Transverse colon (tissue), 4 donors: ENCODE data around the gene TMEM266.

Source experiments
- CTCF ChIP-seq, 5 experiments: fragments of 200-600 bp in 3 of 5; fragments of 450-650 bp in 2 of 5; sonication (generic) in 3 of 5; IDR thresholded peaks; 1 replicate in 2 of 5; 2 replicates in 3 of 5; pipeline ENCODE4 v1.5.1; 2016 to 2017; ENCODE audit warnings: antibody characterized with exemption in 5 of 5, inconsistent platforms in 3 of 5, mild to moderate bottlenecking in 2 of 5, moderate library complexity in 1 of 5
- EP300 ChIP-seq: sonication (generic); formaldehyde crosslinking; IDR thresholded peaks from one replicate; pipeline ENCODE4 v1.6.1; 2017; ENCODE audit warnings: antibody characterized with exemption, low read depth
- POLR2A ChIP-seq: fragments of 450-650 bp; IDR thresholded peaks from one replicate; pipeline ENCODE4 v1.6.1; 2016; ENCODE audit warnings: antibody characterized with exemption, mild to moderate bottlenecking, moderate library complexity
- POLR2AphosphoS5 ChIP-seq, 3 donors: sonication (generic); formaldehyde crosslinking; IDR thresholded peaks; one replicate each; pipeline ENCODE4 v1.6.1; 2016; ENCODE audit warnings: antibody characterized with exemption in 3 of 3

DNA sequence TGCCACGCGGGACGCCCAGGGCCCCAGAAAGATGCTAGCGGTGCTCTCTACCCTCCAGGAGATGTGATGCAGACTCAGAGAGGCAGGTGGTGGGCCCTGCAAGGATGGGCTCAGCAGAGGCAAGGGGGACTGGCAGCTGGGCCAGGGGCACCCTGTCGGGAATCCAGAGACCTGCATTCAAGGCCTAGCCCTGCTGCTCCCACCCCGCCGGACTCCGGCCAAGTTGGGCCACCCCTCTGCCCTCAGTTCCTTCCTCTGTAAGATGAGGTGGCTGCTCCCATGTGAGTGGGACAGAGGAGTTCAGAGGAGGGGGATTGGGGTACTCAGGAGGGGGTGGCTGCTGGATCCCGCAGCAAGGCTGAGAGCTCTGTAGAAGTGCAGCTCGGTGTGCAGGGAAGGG, 116.3 kb downstream of the TMEM266 start:
- no peak for TF ChIP-seq POLR2AphosphoS5 (IDR thresholded peaks at IDR 0.05)
- no peak for TF ChIP-seq CTCF (IDR thresholded peaks at IDR 0.05)
- no peak for TF ChIP-seq POLR2A
- TF ChIP-seq EP300: no peak
